Neural cell (in vitro differentiated cells): ENCODE results near the gene ADCY6.

Experiments used
- CTCF ChIP-seq: fragments of 450-650 bp; IDR thresholded peaks from 2 replicates; pipeline ENCODE4 v1.5.1; 2014; ENCODE audit warnings: antibody characterized with exemption, mild to moderate bottlenecking, moderate library complexity; ENCODE audit not compliant: poor library complexity, severe bottlenecking
- EP300 ChIP-seq: fragments of 450-650 bp; conservative IDR thresholded peaks from 2 replicates; pipeline ENCODE4 v1.6.1; 2014; ENCODE audit warnings: antibody characterized with exemption, mild to moderate bottlenecking, moderate library complexity; ENCODE audit not compliant: poor library complexity, severe bottlenecking
- EZH2 ChIP-seq: fragments of 200-600, 300-800 bp; shearing (Covaris generic), sonication (generic); IDR thresholded peaks from 2 replicates; pipeline ENCODE4 v1.6.1; 2014; ENCODE audit warnings: antibody characterized with exemption, low read length, borderline replicate concordance, mild to moderate bottlenecking; ENCODE audit not compliant: insufficient read depth, poor library complexity, severe bottlenecking
- MXI1 ChIP-seq: fragments of 450-650 bp; conservative IDR thresholded peaks from 2 replicates; pipeline ENCODE4 v1.6.1; 2014; ENCODE audit warnings: antibody characterized with exemption, mild to moderate bottlenecking; ENCODE audit not compliant: poor library complexity, severe bottlenecking
- POLR2AphosphoS5 ChIP-seq: IDR thresholded peaks from 2 replicates; pipeline ENCODE4 v1.6.1; 2012
- RAD21 ChIP-seq: fragments of 450-650 bp; conservative IDR thresholded peaks from 2 replicates; pipeline ENCODE4 v1.6.1; 2014; ENCODE audit warnings: antibody characterized with exemption, mild to moderate bottlenecking, moderate library complexity
- SMC3 ChIP-seq: fragments of 450-650 bp; conservative IDR thresholded peaks from 2 replicates; pipeline ENCODE4 v1.6.1; 2014; ENCODE audit warnings: antibody characterized with exemption, mild to moderate bottlenecking, moderate library complexity; ENCODE audit not compliant: poor library complexity
- TAF1 ChIP-seq: IDR thresholded peaks from 2 replicates; pipeline ENCODE4 v1.6.1; 2012; ENCODE audit warnings: low read depth

GRCh38 chr12:48793696-48794095, 4.8 kb upstream of the ADCY6 start:
- TF ChIP-seq CTCF: no peak
- TF ChIP-seq POLR2AphosphoS5: no peak
- no peak for TF ChIP-seq EZH2
- no peak for TF ChIP-seq TAF1
- no peak for TF ChIP-seq SMC3
- no peak for TF ChIP-seq EP300
- no peak for TF ChIP-seq RAD21
- TF ChIP-seq MXI1: no peak
